Erythroblast (primary cell): ENCODE measurements around the gene CRPPA.

Source experiments
- DNase-seq, 2 experiments: peaks; one replicate each; lab custom pipeline; 2025; lab: John Stamatoyannopoulos, UW
- GATA1 ChIP-seq: IDR thresholded peaks from 2 replicates; pipeline ENCODE4 v1.6.1; 2011; ENCODE audit warnings: low read depth, mild to moderate bottlenecking, control low read depth, low read length, moderate library complexity
- POLR2A ChIP-seq: IDR thresholded peaks from 2 replicates; pipeline ENCODE4 v1.6.1; 2011; ENCODE audit warnings: mild to moderate bottlenecking, low read length

The CRPPA gene

GRCh38 chr7:16436306-16436705 is 15.0 kb upstream of the CRPPA start:
- DNase-seq = no peak
- TF ChIP-seq POLR2A (no peak), GATA1 (no peak)

GRCh38 chr7:16433568-16434122 is 12.3 kb upstream of the CRPPA start:
- DNase-seq = peak in 1 of 2 experiments; percentile 10
- no peak for TF ChIP-seq GATA1
- no peak for TF ChIP-seq POLR2A

GRCh38 chr7:16432425-16432731 is 11.0 kb upstream of the CRPPA start:
- DNase-seq = no peak
- no peak for TF ChIP-seq GATA1
- no peak for TF ChIP-seq POLR2A

- TF ChIP-seq POLR2A (no peak), GATA1 (no peak)
- DNase-seq = peak; percentile 52 to 71
Observed at GRCh38 chr7:16431646-16432424, 10.5 kb upstream of the CRPPA start.

- TF ChIP-seq POLR2A (no peak), GATA1 (no peak)
- no peak for DNase-seq
Observed at GRCh38 chr7:16430133-16430532, 8.8 kb upstream of the CRPPA start.

- DNase-seq = no peak
- TF ChIP-seq POLR2A = no peak
Observed at GRCh38 chr7:16428672-16429071, 7.3 kb upstream of the CRPPA start.

GRCh38 chr7:16428182-16428581 is 6.8 kb upstream of the CRPPA start:
- no peak for TF ChIP-seq POLR2A
- TF ChIP-seq GATA1 = no peak
- DNase-seq = no peak

- no peak for TF ChIP-seq GATA1
- TF ChIP-seq POLR2A = no peak
- DNase-seq = no peak
Observed at GRCh38 chr7:16423761-16424160, 2.4 kb upstream of the CRPPA start.

GRCh38 chr7:16422917-16423316 is 1.6 kb upstream of the CRPPA start:
- peak; percentile 9 to 11 for DNase-seq
- TF ChIP-seq POLR2A (no peak), GATA1 (no peak)

- DNase-seq = peak; percentile 29 to 34
- TF ChIP-seq GATA1 (no peak), POLR2A (no peak)
Observed at GRCh38 chr7:16422103-16422435, 731 bp upstream of the CRPPA start.

- TF ChIP-seq POLR2A = peak; percentile 92
- no peak for TF ChIP-seq GATA1
- DNase-seq = peak; percentile 93 to 96
Observed at GRCh38 chr7:16420649-16421332, 547 bp downstream of the CRPPA start.

- DNase-seq = no peak
- TF ChIP-seq GATA1 = no peak
- no peak for TF ChIP-seq POLR2A
Observed at GRCh38 chr7:16420329-16420648, 1.0 kb downstream of the CRPPA start.

- DNase-seq = no peak
- TF ChIP-seq GATA1 = no peak
- TF ChIP-seq POLR2A = no peak
Observed at GRCh38 chr7:16419859-16420258, 1.5 kb downstream of the CRPPA start.

GRCh38 chr7:16419126-16419525 is 2.2 kb downstream of the CRPPA start:
- no peak for TF ChIP-seq GATA1
- no peak for TF ChIP-seq POLR2A
- no peak for DNase-seq

GRCh38 chr7:16417906-16418305 is 3.4 kb downstream of the CRPPA start:
- no peak for TF ChIP-seq GATA1
- TF ChIP-seq POLR2A = no peak
- DNase-seq = peak; percentile 5 to 7
